ENCODE results near the gene SULT1C2. TPM values are rescaled to one million over a fixed set of nuclear protein-coding genes. Genes with fewer than 3 reads are reported as not detected.
"Not testable (repeated sequence)": the region's sequence is repeated elsewhere in the genome, so short reads cannot be mapped to it uniquely, and the experiment has no call there.

Gene SULT1C2
- total RNA-seq, 2 experiments from 2014 or later: not detected

DNA sequence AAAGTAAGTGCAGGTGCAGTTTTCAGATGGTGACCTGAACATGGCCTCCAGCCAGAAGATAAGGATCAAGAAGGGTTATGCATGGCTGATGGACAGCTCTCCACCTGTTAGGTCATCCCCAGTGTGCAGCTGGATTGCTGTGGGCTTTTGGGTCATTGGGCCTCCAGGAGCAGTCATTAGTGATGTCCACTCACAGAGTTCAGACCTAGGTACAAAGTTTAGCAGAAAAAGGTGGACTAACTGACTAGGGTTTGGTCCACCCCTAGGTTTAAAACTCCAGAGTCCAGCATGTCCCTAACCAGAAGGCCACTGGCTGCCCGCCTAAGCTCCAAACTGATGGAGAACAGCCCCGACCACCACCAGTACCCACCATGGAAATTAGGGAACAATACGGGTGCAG lies 18.3 kb upstream of the SULT1C2 start:
- DNase-seq: no peak

GRCh38 chr2:108270768-108271506 lies 17.8 kb upstream of the SULT1C2 start:
- intact Hi-C loops (cut with micrococcal nuclease): no loop called here
- Mint-ChIP-seq H3K36me3 (no peaks in the 10 kb centered on the region), H3K27ac (no peak overlapping the region), H3K27me3 (peaks cover 9% of the 10 kb centered on the region), H3K9me3 (no peaks in the 10 kb centered on the region), H3K4me1 (ENCODE audit: low read depth) (no peaks in the 10 kb centered on the region), H3K4me3 (no peak overlapping the region)
- POLR2A ChIA-PET: no interaction called here
- CTCF ChIA-PET: no interaction called here
- no peak for DNase-seq

More for the DNA sequence above, 18.3 kb upstream of the SULT1C2 start:
- Mint-ChIP-seq H3K27me3 (peaks cover 11% of the 10 kb centered on the region), H3K9me3 (no peaks in the 10 kb centered on the region), H3K36me3 (no peaks in the 10 kb centered on the region), H3K4me1 (ENCODE audit: low read depth) (no peaks in the 10 kb centered on the region), H3K27ac (no peak overlapping the region), H3K4me3 (no peak overlapping the region)
- ChIA-PET CTCF (no interaction called here), POLR2A (no interaction called here)
- intact Hi-C loops (cut with micrococcal nuclease): no loop called here

GRCh38 chr2:108271691-108272253 lies 16.9 kb upstream of the SULT1C2 start:
- Mint-ChIP-seq H3K4me1 (ENCODE audit: low read depth) (no peaks in the 10 kb centered on the region), H3K27me3 (peaks cover 9% of the 10 kb centered on the region), H3K27ac (no peak overlapping the region), H3K36me3 (no peaks in the 10 kb centered on the region), H3K9me3 (no peaks in the 10 kb centered on the region), H3K4me3 (no peak overlapping the region)
- ChIA-PET POLR2A (no interaction called here), CTCF (interaction anchor here (0.6 kb wide), 1 partner anchor 8 kb away, joined by 3 read pairs; no protein-coding TSS in a partner anchor)
- DNase-seq: no peak
- intact Hi-C loops (cut with micrococcal nuclease): no loop called here

GRCh38 chr2:108278631-108279030 lies 10.1 kb upstream of the SULT1C2 start:
- no peaks in the 10 kb centered on the region for H3K27me3 Mint-ChIP-seq
- peaks cover 5% of the 10 kb centered on the region for H3K9me3 Mint-ChIP-seq
- intact Hi-C loops (cut with micrococcal nuclease): no loop called here
- H3K27ac Mint-ChIP-seq: no peak overlapping the region
- ChIA-PET POLR2A (no interaction called here), CTCF (no interaction called here)
- H3K4me1 Mint-ChIP-seq (ENCODE audit: low read depth): no peaks in the 10 kb centered on the region
- H3K4me3 Mint-ChIP-seq: no peak overlapping the region
- no peak for DNase-seq
- no peaks in the 10 kb centered on the region for H3K36me3 Mint-ChIP-seq

GRCh38 chr2:108279468-108279867 lies 9.2 kb upstream of the SULT1C2 start:
- Mint-ChIP-seq H3K9me3 (peaks cover 7% of the 10 kb centered on the region), H3K36me3 (no peaks in the 10 kb centered on the region), H3K27me3 (no peaks in the 10 kb centered on the region), H3K27ac (no peak overlapping the region), H3K4me1 (ENCODE audit: low read depth) (no peaks in the 10 kb centered on the region), H3K4me3 (no peak overlapping the region)
- intact Hi-C loops (cut with micrococcal nuclease): no loop called here
- POLR2A ChIA-PET: no interaction called here
- DNase-seq: no peak
- CTCF ChIA-PET: interaction anchor here (1.2 kb wide), 1 partner anchor 8 kb away, joined by 3 read pairs; no protein-coding TSS in a partner anchor

DNA sequence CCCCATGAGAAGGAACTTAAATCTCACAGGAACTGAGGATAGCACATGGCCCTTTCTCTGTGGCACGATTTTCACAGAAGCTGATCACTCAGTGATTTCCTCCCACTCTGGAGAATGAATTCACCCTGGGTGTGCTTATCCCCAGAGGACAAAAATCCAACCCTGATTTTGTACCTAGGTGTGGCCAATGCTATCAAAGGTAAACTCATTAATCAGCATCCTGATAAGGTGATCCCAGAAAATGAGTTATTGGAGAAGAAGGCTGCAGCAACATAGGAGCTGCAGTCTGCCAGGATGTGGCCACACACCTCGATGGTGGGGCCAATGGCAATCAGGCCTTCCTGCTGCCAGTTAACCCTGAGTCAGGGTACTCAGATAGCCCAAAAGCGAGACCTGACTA lies 8.2 kb upstream of the SULT1C2 start:
- intact Hi-C loops (cut with micrococcal nuclease): no loop called here
- ChIA-PET POLR2A (no interaction called here), CTCF (no interaction called here)
- H3K9me3 Mint-ChIP-seq: peaks cover 7% of the 10 kb centered on the region
- no peak overlapping the region for H3K4me3 Mint-ChIP-seq
- no peak overlapping the region for H3K27ac Mint-ChIP-seq
- H3K27me3 Mint-ChIP-seq: peaks cover 4% of the 10 kb centered on the region
- no peak for DNase-seq
- H3K36me3 Mint-ChIP-seq: no peaks in the 10 kb centered on the region
- H3K4me1 Mint-ChIP-seq (ENCODE audit: low read depth): no peaks in the 10 kb centered on the region

DNA sequence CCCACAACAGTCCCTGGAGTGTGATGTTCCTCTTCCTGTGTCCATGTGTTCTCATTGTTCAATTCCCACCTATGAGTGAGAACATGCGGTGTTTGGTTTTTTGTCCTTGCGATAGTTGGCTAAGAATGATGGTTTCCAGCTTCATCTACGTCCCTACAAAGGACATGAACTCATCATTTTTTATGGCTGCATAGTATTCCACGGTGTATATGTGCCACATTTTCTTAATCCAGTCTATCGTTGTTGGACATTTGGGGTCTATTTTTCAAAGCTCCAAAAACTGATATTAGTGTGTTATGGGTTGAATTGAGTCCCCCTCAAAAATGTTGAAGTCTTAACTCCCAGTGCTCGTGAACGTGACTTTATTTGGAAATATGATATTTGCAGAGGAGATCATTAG lies 4.1 kb upstream of the SULT1C2 start:
- not testable (repeated sequence) for H3K4me3 Mint-ChIP-seq, H3K9me3 Mint-ChIP-seq

DNA sequence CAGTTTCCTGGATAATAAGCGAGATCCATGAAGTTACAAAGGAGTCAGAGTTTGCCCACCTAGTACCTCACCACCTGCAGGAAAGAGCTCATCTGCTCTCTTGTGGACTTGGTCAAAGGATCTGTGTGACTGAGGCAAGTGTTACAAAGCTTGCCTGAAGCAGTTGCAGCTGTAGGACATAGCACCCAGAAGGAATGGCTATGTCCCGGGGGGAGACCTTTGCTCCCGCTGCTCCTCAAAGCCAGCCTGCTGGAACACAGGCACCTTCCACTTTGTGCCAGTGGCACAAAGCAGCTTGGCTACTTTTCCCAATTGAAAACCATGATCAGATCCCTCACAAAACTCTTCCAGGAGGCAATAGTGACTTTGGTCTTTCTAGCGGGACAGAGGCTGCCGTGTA lies 3.1 kb upstream of the SULT1C2 start:
- ChIA-PET CTCF (no interaction called here), POLR2A (no interaction called here)
- Mint-ChIP-seq H3K9me3 (peaks cover 8% of the 10 kb centered on the region), H3K4me3 (no peak overlapping the region), H3K36me3 (no peaks in the 10 kb centered on the region), H3K27ac (no peak overlapping the region), H3K27me3 (peaks cover 11% of the 10 kb centered on the region), H3K4me1 (ENCODE audit: low read depth) (no peaks in the 10 kb centered on the region)
- DNase-seq: no peak
- intact Hi-C loops (cut with micrococcal nuclease): no loop called here

More for the DNA sequence above, 4.1 kb upstream of the SULT1C2 start:
- CTCF ChIA-PET; intact Hi-C loops (cut with micrococcal nuclease); POLR2A ChIA-PET; H3K4me1 Mint-ChIP-seq (ENCODE audit: low read depth); H3K36me3 Mint-ChIP-seq; H3K27ac Mint-ChIP-seq; DNase-seq: not testable (repeated sequence)
- H3K27me3 Mint-ChIP-seq: peaks cover 11% of the 10 kb centered on the region

DNA sequence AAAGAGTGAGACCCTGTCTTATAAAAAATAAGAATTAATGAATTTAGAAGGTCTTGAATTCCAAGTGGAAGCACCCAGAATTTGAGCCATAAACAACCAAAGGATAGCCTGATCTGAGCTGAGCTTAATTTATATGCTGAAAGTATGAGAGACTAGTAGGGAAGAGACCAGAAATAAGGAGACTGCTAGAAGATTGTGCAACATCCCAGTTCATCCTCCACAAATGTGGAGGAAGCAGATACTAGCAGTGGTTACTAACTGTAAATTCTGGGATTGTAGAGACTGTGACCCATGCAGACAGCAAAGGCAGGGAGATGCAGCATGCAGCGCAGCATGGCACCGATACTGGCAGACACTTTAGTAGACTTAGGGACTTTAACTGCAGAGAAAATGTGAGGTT lies 1.5 kb upstream of the SULT1C2 start:
- peaks cover 11% of the 10 kb centered on the region for H3K27me3 Mint-ChIP-seq
- no peaks in the 10 kb centered on the region for H3K4me1 Mint-ChIP-seq (ENCODE audit: low read depth)
- ChIA-PET CTCF (no interaction called here), POLR2A (no interaction called here)
- H3K4me3 Mint-ChIP-seq: no peak overlapping the region
- no peak overlapping the region for H3K27ac Mint-ChIP-seq
- H3K9me3 Mint-ChIP-seq: peaks cover 8% of the 10 kb centered on the region
- intact Hi-C loops (cut with micrococcal nuclease): no loop called here
- no peak for DNase-seq
- no peaks in the 10 kb centered on the region for H3K36me3 Mint-ChIP-seq

- Mint-ChIP-seq H3K4me1 (ENCODE audit: low read depth) (no peaks in the 10 kb centered on the region), H3K4me3 (no peak overlapping the region), H3K36me3 (no peaks in the 10 kb centered on the region), H3K9me3 (peaks cover 2% of the 10 kb centered on the region), H3K27ac (no peak overlapping the region), H3K27me3 (no peaks in the 10 kb centered on the region)
- ChIA-PET CTCF (no interaction called here), POLR2A (no interaction called here)
- no peak for DNase-seq
- intact Hi-C loops (cut with micrococcal nuclease): no loop called here
Measured at GRCh38 chr2:108293850-108294249, 5.2 kb downstream of the SULT1C2 start.

- ChIA-PET CTCF (no interaction called here), POLR2A (no interaction called here)
- Mint-ChIP-seq H3K36me3 (no peaks in the 10 kb centered on the region), H3K27ac (no peak overlapping the region), H3K9me3 (no peaks in the 10 kb centered on the region), H3K4me1 (ENCODE audit: low read depth) (no peaks in the 10 kb centered on the region), H3K4me3 (no peak overlapping the region), H3K27me3 (peaks cover 2% of the 10 kb centered on the region)
- intact Hi-C loops (cut with micrococcal nuclease): no loop called here
- no peak for DNase-seq
Measured at GRCh38 chr2:108297436-108298141, 8.9 kb downstream of the SULT1C2 start.

GRCh38 chr2:108301558-108301957 lies 12.9 kb downstream of the SULT1C2 start:
- intact Hi-C loops (cut with micrococcal nuclease): no loop called here
- Mint-ChIP-seq H3K4me3 (no peak overlapping the region), H3K27ac (no peak overlapping the region), H3K36me3 (no peaks in the 10 kb centered on the region), H3K4me1 (ENCODE audit: low read depth) (no peaks in the 10 kb centered on the region), H3K9me3 (no peaks in the 10 kb centered on the region), H3K27me3 (peaks cover 4% of the 10 kb centered on the region)
- ChIA-PET CTCF (no interaction called here), POLR2A (no interaction called here)
- no peak for DNase-seq

GRCh38 chr2:108304975-108305374 lies 16.3 kb downstream of the SULT1C2 start:
- Mint-ChIP-seq H3K4me3 (no peak overlapping the region), H3K4me1 (ENCODE audit: low read depth) (no peaks in the 10 kb centered on the region), H3K36me3 (no peaks in the 10 kb centered on the region), H3K27ac (no peak overlapping the region), H3K9me3 (no peaks in the 10 kb centered on the region), H3K27me3 (peaks cover 6% of the 10 kb centered on the region)
- ChIA-PET POLR2A (no interaction called here), CTCF (no interaction called here)
- intact Hi-C loops (cut with micrococcal nuclease): no loop called here
- DNase-seq: no peak
